Measurements from ENCODE around the gene ASB18.

Gene ASB18

DNA sequence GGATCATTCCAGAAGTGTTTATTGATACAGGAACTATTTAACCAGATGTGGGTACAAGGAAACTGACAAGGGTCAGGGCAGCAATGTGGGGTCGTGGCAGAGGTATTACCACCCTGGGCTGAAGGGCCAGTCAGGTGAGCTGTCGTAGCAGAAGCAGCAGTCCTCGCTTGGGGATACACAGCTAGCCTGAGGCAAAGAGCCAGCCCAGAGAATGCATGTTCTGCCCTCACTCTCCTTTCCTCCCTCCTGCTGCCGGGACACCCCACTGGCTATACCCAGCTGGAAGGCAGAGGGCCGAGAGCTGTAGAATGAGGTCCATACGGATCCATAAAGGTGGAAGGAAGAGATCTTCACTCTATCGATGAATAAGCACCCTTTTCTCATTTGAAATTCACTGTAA is 63.8 kb downstream of the ASB18 start:
- Mint-ChIP-seq H3K27me3 (ENCODE audit: low read depth) (peaks cover 8% of the 10 kb centered on the region), H3K4me3 (no peak overlapping the region), H3K4me1 (no peaks in the 10 kb centered on the region), H3K9me3 (peaks cover 3% of the 10 kb centered on the region), H3K36me3 (ENCODE audit: low read depth) (no peaks in the 10 kb centered on the region), H3K27ac (no peak overlapping the region)
- TF ChIP-seq, protein P1, sequence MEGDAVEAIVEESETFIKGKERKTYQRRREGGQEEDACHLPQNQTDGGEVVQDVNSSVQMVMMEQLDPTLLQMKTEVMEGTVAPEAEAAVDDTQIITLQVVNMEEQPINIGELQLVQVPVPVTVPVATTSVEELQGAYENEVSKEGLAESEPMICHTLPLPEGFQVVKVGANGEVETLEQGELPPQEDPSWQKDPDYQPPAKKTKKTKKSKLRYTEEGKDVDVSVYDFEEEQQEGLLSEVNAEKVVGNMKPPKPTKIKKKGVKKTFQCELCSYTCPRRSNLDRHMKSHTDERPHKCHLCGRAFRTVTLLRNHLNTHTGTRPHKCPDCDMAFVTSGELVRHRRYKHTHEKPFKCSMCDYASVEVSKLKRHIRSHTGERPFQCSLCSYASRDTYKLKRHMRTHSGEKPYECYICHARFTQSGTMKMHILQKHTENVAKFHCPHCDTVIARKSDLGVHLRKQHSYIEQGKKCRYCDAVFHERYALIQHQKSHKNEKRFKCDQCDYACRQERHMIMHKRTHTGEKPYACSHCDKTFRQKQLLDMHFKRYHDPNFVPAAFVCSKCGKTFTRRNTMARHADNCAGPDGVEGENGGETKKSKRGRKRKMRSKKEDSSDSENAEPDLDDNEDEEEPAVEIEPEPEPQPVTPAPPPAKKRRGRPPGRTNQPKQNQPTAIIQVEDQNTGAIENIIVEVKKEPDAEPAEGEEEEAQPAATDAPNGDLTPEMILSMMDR (IDR thresholded peaks at IDR 0.05; ENCODE audit: unreplicated experiment in 3 of 3) = no peak

DNA sequence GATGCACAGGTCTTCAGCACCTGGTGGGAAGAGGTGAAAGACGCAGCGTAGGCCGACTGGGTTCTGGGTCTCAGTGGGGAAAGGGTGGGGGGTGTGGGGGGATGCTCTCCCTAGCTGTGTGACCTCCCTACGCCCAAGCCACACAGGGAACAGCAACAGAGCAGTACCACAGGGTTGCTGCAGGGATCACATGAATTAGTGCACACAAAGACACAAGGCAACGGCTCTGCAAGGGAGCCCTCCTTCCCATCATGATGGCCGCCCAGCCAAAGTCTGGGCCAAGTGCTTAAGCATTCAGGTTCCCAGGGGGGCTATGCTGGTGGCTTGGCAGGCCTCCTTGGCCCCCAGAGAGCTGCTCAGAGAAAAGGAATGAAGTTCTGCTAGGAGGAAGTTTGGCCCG is 67.8 kb downstream of the ASB18 start:
- Mint-ChIP-seq H3K9me3 (no peaks in the 10 kb centered on the region), H3K4me3 (no peak overlapping the region), H3K36me3 (ENCODE audit: low read depth) (no peaks in the 10 kb centered on the region), H3K4me1 (no peaks in the 10 kb centered on the region), H3K27ac (no peak overlapping the region), H3K27me3 (ENCODE audit: low read depth) (peaks cover 8% of the 10 kb centered on the region)
- TF ChIP-seq, protein P1 (IDR thresholded peaks at IDR 0.05; ENCODE audit: unreplicated experiment in 3 of 3) = no peak

DNA sequence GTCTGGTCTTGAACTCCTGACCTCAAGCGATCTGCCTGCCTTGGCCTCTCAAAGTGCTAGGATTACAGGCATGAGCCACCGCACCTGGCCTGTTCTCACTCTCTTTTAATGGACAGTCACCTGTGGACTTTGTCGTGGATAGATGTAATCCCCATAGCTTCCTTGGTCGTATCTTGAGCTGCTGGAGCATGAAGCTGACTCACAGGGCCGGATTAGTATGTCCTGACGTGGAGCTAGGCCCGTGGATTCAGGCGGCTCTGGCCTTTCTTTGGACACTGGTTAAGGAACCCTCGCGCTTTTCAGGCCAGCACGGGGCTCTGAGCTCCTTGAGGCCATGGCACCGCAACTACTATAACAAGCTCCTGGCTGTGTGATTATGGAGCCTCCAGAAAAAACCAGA is 68.5 kb downstream of the ASB18 start:
- no peaks in the 10 kb centered on the region for H3K9me3 Mint-ChIP-seq
- no peaks in the 10 kb centered on the region for H3K4me1 Mint-ChIP-seq
- H3K27ac Mint-ChIP-seq = no peak overlapping the region
- H3K27me3 Mint-ChIP-seq (ENCODE audit: low read depth) = peaks cover 10% of the 10 kb centered on the region
- H3K36me3 Mint-ChIP-seq (ENCODE audit: low read depth) = no peaks in the 10 kb centered on the region
- no peak overlapping the region for H3K4me3 Mint-ChIP-seq
- TF ChIP-seq, protein P1 (IDR thresholded peaks at IDR 0.05; ENCODE audit: unreplicated experiment in 3 of 3) = no peak

DNA sequence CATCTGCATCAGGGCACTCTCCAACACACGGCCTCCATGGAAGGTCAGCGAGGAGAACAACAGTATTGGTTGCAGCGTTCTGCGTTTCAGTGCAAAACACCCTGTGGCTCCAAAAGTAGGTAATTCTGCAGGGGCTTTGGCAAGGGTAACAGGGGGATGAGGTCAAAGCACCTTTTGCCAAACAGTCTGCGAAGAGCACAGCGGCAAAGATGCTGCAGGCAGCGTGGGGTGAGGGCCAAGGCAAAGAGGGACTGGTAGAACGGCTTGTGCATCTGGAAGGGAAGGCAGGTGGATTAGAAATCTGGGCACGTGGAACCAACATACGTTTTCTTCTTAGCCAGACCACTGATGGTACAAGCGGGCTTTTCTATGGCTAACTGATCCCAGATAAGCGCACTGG is 69.4 kb downstream of the ASB18 start:
- no peak overlapping the region for H3K27ac Mint-ChIP-seq
- TF ChIP-seq, protein P1 (IDR thresholded peaks at IDR 0.05; ENCODE audit: unreplicated experiment in 3 of 3) = no peak
- H3K4me3 Mint-ChIP-seq = no peak overlapping the region
- H3K9me3 Mint-ChIP-seq = no peaks in the 10 kb centered on the region
- H3K27me3 Mint-ChIP-seq (ENCODE audit: low read depth) = peaks cover 10% of the 10 kb centered on the region
- no peaks in the 10 kb centered on the region for H3K4me1 Mint-ChIP-seq
- no peaks in the 10 kb centered on the region for H3K36me3 Mint-ChIP-seq (ENCODE audit: low read depth)

DNA sequence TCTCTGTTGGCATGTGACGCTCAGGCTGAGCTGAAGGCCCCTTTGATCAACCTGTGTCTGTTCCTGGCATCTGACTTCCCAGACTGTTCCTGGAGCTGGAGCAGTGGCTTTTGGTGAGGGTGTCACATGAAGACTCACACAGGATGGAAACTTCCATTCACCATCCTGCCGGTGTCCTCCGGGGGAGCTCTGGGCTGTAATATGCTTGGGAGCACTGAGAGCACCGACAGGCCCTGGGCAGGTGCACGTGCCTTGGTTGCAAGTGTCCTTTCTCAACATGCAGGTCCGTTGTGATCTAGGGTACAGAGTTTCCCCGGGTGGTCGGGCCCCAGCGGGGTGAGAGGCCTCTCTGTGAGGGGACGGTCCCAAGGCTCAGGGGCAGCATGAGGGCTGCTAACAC is 71.2 kb downstream of the ASB18 start:
- H3K27ac Mint-ChIP-seq = no peak overlapping the region
- no peaks in the 10 kb centered on the region for H3K36me3 Mint-ChIP-seq (ENCODE audit: low read depth)
- no peak overlapping the region for H3K4me3 Mint-ChIP-seq
- H3K4me1 Mint-ChIP-seq = no peaks in the 10 kb centered on the region
- H3K27me3 Mint-ChIP-seq (ENCODE audit: low read depth) = peaks cover 10% of the 10 kb centered on the region
- TF ChIP-seq, protein P1 (IDR thresholded peaks at IDR 0.05; ENCODE audit: unreplicated experiment in 3 of 3) = no peak
- no peaks in the 10 kb centered on the region for H3K9me3 Mint-ChIP-seq

DNA sequence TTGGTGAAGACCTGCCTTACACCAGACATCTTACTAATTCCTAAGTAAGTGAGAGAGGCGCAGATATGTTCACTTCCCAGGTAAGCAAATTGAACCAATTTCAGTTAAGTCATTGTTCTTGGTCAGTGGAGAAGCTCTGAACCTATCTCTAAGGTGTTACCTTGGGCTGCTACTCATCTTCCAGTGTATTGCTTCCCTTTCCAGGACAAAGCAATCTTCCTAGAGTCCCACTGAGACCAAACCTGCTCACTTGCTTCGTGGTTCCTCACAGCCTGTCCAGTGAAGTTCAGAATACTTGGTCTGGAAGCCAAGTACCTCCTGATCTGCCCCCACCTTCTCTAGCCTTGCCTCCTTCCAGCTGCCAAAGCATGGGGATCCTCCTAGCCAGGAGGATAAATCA is 73.5 kb downstream of the ASB18 start:
- no peak overlapping the region for H3K27ac Mint-ChIP-seq
- TF ChIP-seq, protein P1 (IDR thresholded peaks at IDR 0.05; ENCODE audit: unreplicated experiment in 3 of 3) = no peak
- no peak overlapping the region for H3K4me3 Mint-ChIP-seq
- H3K27me3 Mint-ChIP-seq (ENCODE audit: low read depth) = peaks cover 8% of the 10 kb centered on the region
- no peaks in the 10 kb centered on the region for H3K4me1 Mint-ChIP-seq
- H3K36me3 Mint-ChIP-seq (ENCODE audit: low read depth) = no peaks in the 10 kb centered on the region
- H3K9me3 Mint-ChIP-seq = no peaks in the 10 kb centered on the region

All from nephron (organoid).